Esophagus muscularis mucosa (tissue), 4 donors: ENCODE results near the gene KRT82. TPM values are rescaled to one million over a fixed set of nuclear protein-coding genes. Genes with fewer than 3 reads are reported as not detected.
"Not testable (repeated sequence)": the region's sequence is repeated elsewhere in the genome, so short reads cannot be mapped to it uniquely, and the experiment has no call there.

ENCODE experiments used
- DNase-seq: peaks from one replicate; pipeline ENCODE4 v3.0.0-alpha.2; 2017; ENCODE audit errors: extremely low spot score
- H3K27ac ChIP-seq, 4 donors: fragments of 200-600 bp; sonication (generic); replicated peaks in 1 of 4; 1 replicate in 3 of 4; 2 replicates in 1 of 4; pipeline ENCODE4 v1.5.1; 2016 to 2019; ENCODE audit warnings: mild to moderate bottlenecking in 1 of 4
- H3K27me3 ChIP-seq, 4 donors: fragments of 200-600 bp; sonication (generic); one replicate each; pipeline versions ENCODE4 v1.5.1 to v1.6.0; 2016 to 2019
- H3K36me3 ChIP-seq, 4 donors: fragments of 200-600 bp; sonication (generic); one replicate each; pipeline ENCODE4 v1.5.1; 2016 to 2019
- H3K4me1 ChIP-seq, 4 donors: fragments of 200-600 bp; sonication (generic); one replicate each; pipeline ENCODE4 v1.5.1; 2016 to 2019
- H3K4me3 ChIP-seq, 4 donors: fragments of 200-600 bp; sonication (generic); 1 replicate in 2 of 4; 2 replicates in 2 of 4; pipeline ENCODE4 v1.5.1; 2016 to 2019; ENCODE audit warnings: mild to moderate bottlenecking in 4 of 4, moderate library complexity in 1 of 4
- H3K9me3 ChIP-seq, 4 donors: fragments of 200-600 bp; sonication (generic); 1 replicate in 3 of 4; 2 replicates in 1 of 4; pipeline ENCODE4 v1.5.1; 2016 to 2019
- CTCF ChIP-seq, 3 experiments: fragments of 200-600 bp in 2 of 3; fragments of 450-650 bp in 1 of 3; sonication (generic) in 2 of 3; IDR thresholded peaks; one replicate each; pipeline ENCODE4 v1.5.1; 2017 to 2019; ENCODE audit warnings: antibody characterized with exemption in 3 of 3, mild to moderate bottlenecking in 2 of 3, moderate library complexity in 1 of 3
- EP300 ChIP-seq: sonication (generic); formaldehyde crosslinking; IDR thresholded peaks from one replicate; pipeline ENCODE4 v1.6.1; 2017; ENCODE audit warnings: antibody characterized with exemption
- POLR2A ChIP-seq: fragments of 450-650 bp; IDR thresholded peaks from one replicate; pipeline ENCODE4 v1.6.1; 2017; ENCODE audit warnings: antibody characterized with exemption, moderate library complexity, mild to moderate bottlenecking, low read depth
- POLR2AphosphoS5 ChIP-seq, 2 donors: sonication (generic); formaldehyde crosslinking; IDR thresholded peaks; one replicate each; pipeline ENCODE4 v1.6.1; 2017; ENCODE audit warnings: antibody characterized with exemption in 2 of 2
- WGBS: methylation state at CpG from one replicate; pipeline ENCODE4 v1.1.5; 2018; 5-methylcytosine and 5-hydroxymethylcytosine counted together
- intact Hi-C: fragments of 100-400 bp; cut with DNase I; formaldehyde crosslinking; loops from one replicate; pipeline ENCODE4 v1.15.1; 2023
- total RNA-seq, 4 donors: library from RNA; depleted of rRNA; stranded (reverse); fragments of >200 nt; gene quantifications; one replicate each; pipeline versions ENCODE4 v1.1.0 to v1.2.1, GENCODE V29; 2016

Gene KRT82
- total RNA-seq, 4 donors from 2014 or later, result not detected

DNA sequence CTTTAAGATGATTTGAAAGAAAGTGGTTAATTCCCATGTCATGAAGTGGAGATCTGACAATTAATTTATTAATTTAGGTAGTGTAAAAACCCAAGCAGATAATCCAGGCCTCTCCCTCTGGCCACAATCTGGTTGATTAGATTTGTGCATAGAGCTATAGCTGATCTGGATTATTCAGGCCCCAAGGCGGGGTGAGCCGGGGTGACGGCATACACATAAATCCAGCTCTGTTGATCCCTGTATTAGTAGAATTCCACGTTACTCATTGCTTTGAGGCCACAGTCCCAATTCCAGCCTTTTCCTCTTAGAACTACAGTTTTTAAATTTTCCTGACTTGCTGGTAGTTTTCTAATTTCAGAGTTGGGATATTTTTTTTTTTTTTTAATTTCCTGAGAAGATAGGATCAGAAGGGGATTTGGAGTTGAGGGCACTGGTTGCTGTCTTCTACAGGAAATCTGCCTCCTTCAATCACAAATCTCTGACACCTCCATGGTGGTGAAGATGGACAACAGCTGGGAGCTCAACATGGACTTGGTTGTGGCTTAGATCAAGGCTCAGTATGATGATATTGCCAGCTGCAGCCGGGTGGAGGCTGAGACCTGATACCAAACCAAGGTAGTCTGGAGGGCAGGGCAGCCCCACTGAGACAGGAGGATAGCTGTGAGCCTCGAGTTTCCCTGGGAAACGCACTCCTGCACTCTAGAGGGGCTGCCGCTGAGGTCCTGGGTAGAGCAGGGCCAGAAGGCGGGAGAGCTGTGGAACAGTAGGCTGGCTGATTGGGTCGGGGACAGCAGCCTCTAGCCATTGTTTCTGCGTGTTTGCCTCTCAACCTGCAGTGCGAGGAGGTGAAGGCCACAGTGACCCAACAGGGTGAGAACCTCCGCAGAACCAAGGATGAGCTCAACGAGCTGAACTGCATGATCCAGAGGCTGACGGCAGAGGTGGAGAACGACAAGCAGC is 58.3 kb downstream of the KRT82 start:
- Histone ChIP-seq H3K9me3 (peaks cover 0 to 14% (median 12%) of the 10 kb centered on the region in 4 donors), H3K4me1 (peaks cover 0 to 10% (median 0%) of the 10 kb centered on the region in 4 donors), H3K27me3 (peaks cover 0 to 10% (median 0%) of the 10 kb centered on the region in 4 donors), H3K27ac (no peak overlapping the region), H3K4me3 (no peak overlapping the region), H3K36me3 (no peaks in the 10 kb centered on the region)
- intact Hi-C loops, result no loop called here
- 68% methylated on average over 16 of the region's 16 CpGs for WGBS
- no peak for DNase-seq
- TF ChIP-seq POLR2A (no peak), CTCF (IDR thresholded peaks at IDR 0.05) (no peak), POLR2AphosphoS5 (IDR thresholded peaks at IDR 0.05) (no peak), EP300 (no peak)

- H3K9me3 ChIP-seq, result peaks cover 0 to 14% (median 12%) of the 10 kb centered on the region in 4 donors
- peaks cover 0 to 10% (median 0%) of the 10 kb centered on the region in 4 donors for H3K4me1 ChIP-seq
- H3K4me3 ChIP-seq, result no peak overlapping the region
- H3K36me3 ChIP-seq, result no peaks in the 10 kb centered on the region
- DNase-seq, result no peak
- TF ChIP-seq CTCF (IDR thresholded peaks at IDR 0.05), result no peak
- TF ChIP-seq POLR2A, result no peak
- no peak for TF ChIP-seq EP300
- TF ChIP-seq POLR2AphosphoS5 (IDR thresholded peaks at IDR 0.05), result no peak
- intact Hi-C loops, result no loop called here
- H3K27ac ChIP-seq, result no peak overlapping the region
- H3K27me3 ChIP-seq, result peaks cover 0 to 10% (median 0%) of the 10 kb centered on the region in 4 donors
- WGBS, result 62% methylated on average over 9 of the region's 9 CpGs
Measured at GRCh38 chr12:52347016-52347415, 59.1 kb downstream of the KRT82 start.

DNA sequence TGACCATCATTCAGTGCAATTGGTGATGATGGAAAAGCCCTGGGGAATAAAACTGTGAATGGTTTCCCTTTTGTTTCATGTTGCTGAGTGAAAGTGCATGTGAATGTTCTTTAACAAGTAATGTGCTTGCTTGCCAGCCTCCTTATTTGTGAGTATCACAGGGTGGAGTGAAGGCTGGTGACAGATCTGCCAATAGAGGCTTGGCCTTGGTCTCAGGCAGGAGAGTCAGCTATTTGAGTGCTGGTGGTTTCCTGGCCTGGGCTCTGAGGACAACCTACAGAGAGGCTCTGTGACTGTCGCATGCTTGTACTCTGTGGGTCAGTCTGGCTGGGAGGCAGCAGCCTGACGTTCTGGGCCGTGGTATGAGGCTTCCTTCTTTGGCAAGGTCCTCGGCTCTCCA is 59.5 kb downstream of the KRT82 start:
- peaks cover 0 to 13% (median 0%) of the 10 kb centered on the region in 4 donors for H3K27me3 ChIP-seq
- DNase-seq, result no peak
- 57% methylated on average over 4 of the region's 4 CpGs for WGBS
- H3K9me3 ChIP-seq, result peaks cover 0 to 14% (median 12%) of the 10 kb centered on the region in 4 donors
- no peaks in the 10 kb centered on the region for H3K36me3 ChIP-seq
- peaks cover 0 to 9% (median 0%) of the 10 kb centered on the region in 4 donors for H3K4me1 ChIP-seq
- TF ChIP-seq EP300, result no peak
- no peak for TF ChIP-seq CTCF (IDR thresholded peaks at IDR 0.05)
- no peak for TF ChIP-seq POLR2AphosphoS5 (IDR thresholded peaks at IDR 0.05)
- no peak for TF ChIP-seq POLR2A
- no peak overlapping the region for H3K27ac ChIP-seq
- intact Hi-C loops, result no loop called here
- H3K4me3 ChIP-seq, result no peak overlapping the region

DNA sequence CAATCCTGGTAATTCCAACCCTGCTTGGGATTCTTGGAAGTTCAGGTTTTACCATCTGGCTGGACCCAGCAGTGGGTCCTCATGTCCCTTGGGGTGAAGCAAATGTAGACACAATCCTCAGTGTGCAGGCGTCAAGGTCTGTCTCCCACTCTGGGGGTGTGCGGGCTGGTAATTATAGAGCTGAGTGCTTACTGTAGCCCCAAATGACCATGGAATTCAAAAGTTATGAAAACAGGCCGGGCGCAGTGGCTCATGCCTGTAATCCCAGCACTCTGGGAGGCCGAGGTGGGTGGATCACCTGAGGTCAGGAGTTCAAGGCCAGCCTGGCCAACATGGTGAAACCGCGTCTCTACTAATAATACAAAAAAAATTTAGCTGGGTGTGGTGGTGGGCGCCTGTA is 61.1 kb downstream of the KRT82 start:
- 89% methylated on average over 8 of the region's 8 CpGs for WGBS
- H3K27ac ChIP-seq, DNase-seq, H3K4me3 ChIP-seq, intact Hi-C loops, H3K36me3 ChIP-seq, H3K4me1 ChIP-seq: not testable (repeated sequence)
- Histone ChIP-seq H3K27me3 (peaks cover 0 to 13% (median 0%) of the 10 kb centered on the region in 4 donors), H3K9me3 (peaks cover 0 to 14% (median 12%) of the 10 kb centered on the region in 4 donors)

DNA sequence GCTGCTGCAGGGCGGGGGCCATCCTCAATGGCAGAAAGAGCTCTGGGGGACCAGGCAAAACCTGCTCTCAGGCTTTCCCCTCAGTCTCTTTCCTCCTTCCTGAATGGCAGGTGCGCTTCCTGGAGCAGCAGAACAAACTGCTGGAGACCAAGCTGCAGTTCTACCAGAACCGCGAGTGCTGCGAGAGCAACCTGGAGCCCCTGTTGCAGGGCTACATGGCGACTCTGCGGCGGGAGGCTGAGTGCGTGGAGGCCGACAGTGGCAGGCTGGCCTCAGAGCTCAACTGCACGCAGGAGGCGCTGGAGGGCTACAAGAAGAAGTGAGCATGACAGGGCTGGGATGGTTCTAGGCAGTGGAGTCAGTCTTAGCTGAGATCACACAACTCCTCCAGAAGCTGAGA is 62.0 kb downstream of the KRT82 start:
- WGBS, result 94% methylated on average over 12 of the region's 12 CpGs
- TF ChIP-seq EP300 (no peak), CTCF (IDR thresholded peaks at IDR 0.05) (no peak), POLR2AphosphoS5 (IDR thresholded peaks at IDR 0.05) (no peak), POLR2A (no peak)
- DNase-seq, result no peak

More for the DNA sequence above, 62.0 kb downstream of the KRT82 start:
- H3K4me3 ChIP-seq, result no peak overlapping the region
- H3K9me3 ChIP-seq, result peaks cover 0 to 14% (median 12%) of the 10 kb centered on the region in 4 donors
- peaks cover 0 to 13% (median 0%) of the 10 kb centered on the region in 4 donors for H3K27me3 ChIP-seq
- no peaks in the 10 kb centered on the region for H3K4me1 ChIP-seq
- H3K36me3 ChIP-seq, result no peaks in the 10 kb centered on the region
- intact Hi-C loops, result no loop called here
- H3K27ac ChIP-seq, result no peak overlapping the region

Other genes starting within 250 kb of the KRT82 start
- gene KRT80, start 214.3 kb downstream of the KRT82 start, total RNA-seq, result under 1 TPM in 1 of 4 donors, not detected in 3; 0.11 TPM
- gene KRT7, start 173.1 kb downstream of the KRT82 start, total RNA-seq, result 1 to 10 TPM in 3 of 4 donors, under 1 TPM in 1; 0.83 to 8.4 (median 4.5) TPM
- under 1 TPM in 2 of 4 donors, not detected in 2; 0.29 to 0.33 TPM for gene KRT86, start 131.7 kb downstream of the KRT82 start, total RNA-seq
- gene KRT81, start 114.8 kb downstream of the KRT82 start, total RNA-seq, result under 1 TPM in 2 of 4 donors, not detected in 2; 0.19 to 0.42 TPM
- not detected for gene KRT83, start 84.9 kb downstream of the KRT82 start, total RNA-seq
- gene KRT85, start 38.9 kb downstream of the KRT82 start, total RNA-seq, result not detected
- gene KRT84, start 20.7 kb downstream of the KRT82 start, total RNA-seq, result not detected
- gene KRT75, start 28.0 kb upstream of the KRT82 start, total RNA-seq, result not detected
- not detected for gene KRT6B, start 45.8 kb upstream of the KRT82 start, total RNA-seq
- gene KRT6C, start 67.5 kb upstream of the KRT82 start, total RNA-seq, result not detected
- 1 to 10 TPM in 1 of 4 donors, not detected in 3; 5.4 TPM for gene KRT6A, start 86.9 kb upstream of the KRT82 start, total RNA-seq
- 1 to 10 TPM in 1 of 4 donors, under 1 TPM in 1, not detected in 2; 0.46 to 1.2 TPM for gene KRT5, start 114.1 kb upstream of the KRT82 start, total RNA-seq
- not detected for gene KRT71, start 146.8 kb upstream of the KRT82 start, total RNA-seq
- not detected for gene KRT74, start 167.5 kb upstream of the KRT82 start, total RNA-seq
- not detected for gene KRT72, start 195.1 kb upstream of the KRT82 start, total RNA-seq
- not detected for gene KRT73, start 212.2 kb upstream of the KRT82 start, total RNA-seq
- gene KRT2, start 245.9 kb upstream of the KRT82 start, total RNA-seq, result not detected